ENCODE data around the gene CACNA1D. TPM values are rescaled to one million over a fixed set of nuclear protein-coding genes. Genes with fewer than 3 reads are reported as not detected.

Gene CACNA1D
- total RNA-seq, 8 experiments from 2014 or later = 1.2 to 15.3 (median 5.9) TPM

- 0 to 100% (median 80%) methylated on average over 1 of the region's 5 CpGs; no CpG with 5 or more reads in 3 of the 10 experiments for WGBS, 10 experiments
- H3K27ac ChIP-seq = no peak overlapping the region
- ATAC-seq (replicated peaks in 6 of 8) = peak in 3 of 8 experiments; percentile 43 to 75 (median 70)
- in situ Hi-C loops (cut with MboI; ENCODE audit: low pct_unique_long_range_greater_than_20kb in 2 of 9, low sequenced_read_pairs in 9 of 9, unreplicated experiment in 9 of 9) = no loop called here
- peaks cover 0 to 5% of the 10 kb centered on the region in 2 donors for H3K4me1 ChIP-seq (replicated peaks in 1 of 2)
- no peak overlapping the region for H3K4me3 ChIP-seq
These were observed 281.4 kb downstream of the CACNA1D start for GRCh38 chr3:53775834-53776251.

DNA sequence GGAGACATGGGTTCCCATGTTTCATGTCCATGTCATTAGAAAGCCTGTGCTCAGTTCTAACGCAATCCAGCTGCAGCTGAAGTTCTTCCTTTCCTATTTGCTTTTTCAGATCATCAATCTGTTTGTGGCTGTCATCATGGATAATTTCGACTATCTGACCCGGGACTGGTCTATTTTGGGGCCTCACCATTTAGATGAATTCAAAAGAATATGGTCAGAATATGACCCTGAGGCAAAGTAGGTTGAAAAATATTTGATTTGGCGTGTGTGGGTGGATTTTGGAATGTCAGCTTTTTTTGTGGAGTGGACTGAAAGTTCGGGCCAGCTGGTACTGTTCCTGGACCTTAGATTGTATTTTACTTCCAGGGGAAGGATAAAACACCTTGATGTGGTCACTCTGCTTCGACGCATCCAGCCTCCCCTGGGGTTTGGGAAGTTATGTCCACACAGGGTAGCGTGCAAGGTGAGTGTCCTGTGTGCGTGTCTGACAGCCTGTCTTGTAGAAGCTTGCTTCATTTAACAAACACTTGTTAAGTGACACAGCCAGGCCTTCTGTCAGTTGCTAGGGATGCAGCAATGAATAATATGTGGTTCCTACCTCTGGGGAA is 282.2 kb downstream of the CACNA1D start:
- in situ Hi-C loops (cut with MboI; ENCODE audit: low pct_unique_long_range_greater_than_20kb in 2 of 9, low sequenced_read_pairs in 9 of 9, unreplicated experiment in 9 of 9) = no loop called here
- peak in 3 of 8 experiments; percentile 10 to 29 (median 28) for ATAC-seq (replicated peaks in 6 of 8)
- WGBS, 10 experiments = 0 to 91% (median 67%) methylated on average over 2 to 8 of the region's 9 CpGs
- Histone ChIP-seq H3K4me3 (no peak overlapping the region), H3K27ac (no peak overlapping the region), H3K4me1 (replicated peaks in 1 of 2) (peaks cover 0 to 5% of the 10 kb centered on the region in 2 donors)

DNA sequence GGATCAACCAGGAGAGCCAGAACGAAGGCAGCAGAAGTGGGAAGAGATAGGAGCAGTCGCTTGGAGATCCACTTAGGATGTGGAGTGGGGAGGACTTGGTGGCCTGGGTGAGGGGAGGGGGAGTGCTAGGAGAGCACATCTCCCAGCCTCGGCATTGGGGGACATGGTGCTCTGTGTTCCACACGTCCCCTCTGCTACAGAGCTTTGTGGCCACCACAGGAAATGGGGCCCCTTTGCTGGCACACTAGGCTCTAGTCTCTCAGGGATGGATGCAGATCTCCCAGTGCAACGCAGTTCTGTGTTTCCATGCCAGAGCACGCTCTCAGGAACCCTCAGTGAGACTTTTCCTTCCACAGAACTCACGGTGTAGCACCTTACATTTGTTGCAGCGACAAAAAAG is 283.1 kb downstream of the CACNA1D start:
- 80 to 100% (median 87%) methylated on average over 1 to 6 of the region's 8 CpGs; no CpG with 5 or more reads in 4 of the 10 experiments for WGBS, 10 experiments
- H3K4me3 ChIP-seq = no peak overlapping the region
- H3K4me1 ChIP-seq (replicated peaks in 1 of 2) = peaks cover 0 to 5% of the 10 kb centered on the region in 2 donors
- ATAC-seq (replicated peaks in 6 of 8) = no peak
- H3K27ac ChIP-seq = no peak overlapping the region
- in situ Hi-C loops (cut with MboI; ENCODE audit: low pct_unique_long_range_greater_than_20kb in 2 of 9, low sequenced_read_pairs in 9 of 9, unreplicated experiment in 9 of 9) = no loop called here

DNA sequence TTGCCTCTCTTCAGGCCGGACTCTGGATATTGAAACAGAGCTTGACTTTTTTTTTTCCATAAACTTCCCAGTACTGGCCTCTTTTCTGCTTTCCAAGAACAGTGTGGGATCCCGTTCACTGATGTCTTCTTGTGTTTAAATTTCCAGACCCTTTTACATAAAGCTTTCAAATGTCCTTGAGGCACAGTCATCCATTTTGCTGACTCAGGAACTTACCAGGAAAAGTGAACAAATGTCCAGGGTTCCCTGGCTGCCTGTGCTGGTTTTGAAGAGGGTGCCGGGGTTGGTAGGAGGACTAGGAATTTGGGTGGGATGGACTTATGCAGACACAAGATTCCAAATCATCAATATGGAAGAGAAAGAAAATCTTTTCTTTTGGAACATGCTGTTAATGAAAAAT is 283.7 kb downstream of the CACNA1D start:
- H3K4me3 ChIP-seq = no peak overlapping the region
- ATAC-seq (replicated peaks in 6 of 8) = no peak
- peaks cover 0 to 5% of the 10 kb centered on the region in 2 donors for H3K4me1 ChIP-seq (replicated peaks in 1 of 2)
- no peak overlapping the region for H3K27ac ChIP-seq
- WGBS, 10 experiments = 54 to 100% (median 73%) methylated on average over 1 to 3 of the region's 3 CpGs
- in situ Hi-C loops (cut with MboI; ENCODE audit: low pct_unique_long_range_greater_than_20kb in 2 of 9, low sequenced_read_pairs in 9 of 9, unreplicated experiment in 9 of 9) = no loop called here

- WGBS, 10 experiments = 33 to 89% (median 59%) methylated on average over 1 to 4 of the region's 4 CpGs; no CpG with 5 or more reads in 2 of the 10 experiments
- in situ Hi-C loops (cut with MboI; ENCODE audit: low pct_unique_long_range_greater_than_20kb in 2 of 9, low sequenced_read_pairs in 9 of 9, unreplicated experiment in 9 of 9) = no loop called here
- ATAC-seq (replicated peaks in 6 of 8) = no peak
- Histone ChIP-seq H3K27ac (no peak overlapping the region), H3K4me1 (replicated peaks in 1 of 2) (peaks cover 0 to 5% of the 10 kb centered on the region in 2 donors), H3K4me3 (no peak overlapping the region)
These were observed 285.8 kb downstream of the CACNA1D start for GRCh38 chr3:53780171-53780570.

GRCh38 chr3:53780806-53781205 is 286.4 kb downstream of the CACNA1D start:
- WGBS, 10 experiments = 30 to 100% (median 78%) methylated on average over 1 to 2 of the region's 2 CpGs; no CpG with 5 or more reads in 1 of the 10 experiments
- peaks cover 0 to 5% of the 10 kb centered on the region in 2 donors for H3K4me1 ChIP-seq (replicated peaks in 1 of 2)

DNA sequence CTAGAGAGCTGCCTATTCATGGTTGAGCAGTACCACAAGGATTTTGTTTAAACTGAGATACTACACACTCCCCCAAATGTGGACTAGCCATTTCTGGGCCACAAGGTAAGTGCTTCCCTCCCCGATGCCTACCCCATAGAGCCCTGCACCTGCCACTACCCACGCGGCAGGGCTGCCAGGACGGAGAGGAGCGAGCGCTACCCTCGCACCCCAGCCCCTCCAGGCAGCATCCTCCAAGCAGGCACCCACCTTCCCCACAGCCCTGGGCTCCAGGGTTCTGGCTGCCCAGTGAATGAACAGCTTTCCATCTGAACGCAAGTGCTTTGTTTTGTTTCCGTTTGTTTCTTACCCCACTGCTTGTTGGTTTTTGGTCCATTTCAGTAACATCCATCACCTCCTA is 292.6 kb downstream of the CACNA1D start:
- in situ Hi-C loops (cut with MboI; ENCODE audit: low pct_unique_long_range_greater_than_20kb in 2 of 9, low sequenced_read_pairs in 9 of 9, unreplicated experiment in 9 of 9) = no loop called here
- WGBS, 10 experiments = 0 to 85% methylated on average over 1 to 5 of the region's 9 CpGs; no CpG with 5 or more reads in 8 of the 10 experiments
- no peak overlapping the region for H3K4me3 ChIP-seq
- no peak overlapping the region for H3K27ac ChIP-seq
- no peak for ATAC-seq (replicated peaks in 6 of 8)
- no peaks in the 10 kb centered on the region for H3K4me1 ChIP-seq (replicated peaks in 1 of 2)

More at GRCh38 chr3:53780806-53781205, 286.4 kb downstream of the CACNA1D start:
- H3K4me3 ChIP-seq = no peak overlapping the region
- ATAC-seq (replicated peaks in 6 of 8) = no peak
- in situ Hi-C loops (cut with MboI; ENCODE audit: low pct_unique_long_range_greater_than_20kb in 2 of 9, low sequenced_read_pairs in 9 of 9, unreplicated experiment in 9 of 9) = no loop called here
- no peak overlapping the region for H3K27ac ChIP-seq

GRCh38 chr3:53788038-53788437 is 293.6 kb downstream of the CACNA1D start:
- no peak for ATAC-seq (replicated peaks in 6 of 8)
- no peaks in the 10 kb centered on the region for H3K4me1 ChIP-seq (replicated peaks in 1 of 2)
- in situ Hi-C loops (cut with MboI; ENCODE audit: low pct_unique_long_range_greater_than_20kb in 2 of 9, low sequenced_read_pairs in 9 of 9, unreplicated experiment in 9 of 9) = no loop called here
- H3K4me3 ChIP-seq = no peak overlapping the region
- H3K27ac ChIP-seq = no peak overlapping the region
- 42 to 100% (median 70%) methylated on average over 1 to 5 of the region's 5 CpGs; no CpG with 5 or more reads in 5 of the 10 experiments for WGBS, 10 experiments

DNA sequence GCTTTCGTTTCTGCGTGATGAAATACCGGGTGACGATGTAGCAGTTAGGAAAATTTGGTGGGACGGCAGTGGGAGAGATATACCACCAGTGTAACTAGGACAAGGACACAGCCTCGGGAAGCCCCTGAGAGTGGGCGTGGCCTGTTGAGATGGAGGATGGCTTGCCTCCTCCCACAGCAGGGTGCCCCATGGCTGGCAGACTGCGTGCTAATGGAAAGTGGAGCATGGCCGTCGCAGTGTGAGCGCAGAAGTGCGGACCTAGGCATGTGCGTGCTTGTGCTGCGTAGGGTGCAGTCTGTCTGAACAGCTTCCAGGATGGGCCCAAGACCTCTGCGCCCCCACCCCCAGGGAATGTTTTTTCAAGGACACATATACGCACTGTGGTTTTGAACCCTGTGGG is 295.0 kb downstream of the CACNA1D start:
- no peak overlapping the region for H3K4me3 ChIP-seq
- in situ Hi-C loops (cut with MboI; ENCODE audit: low pct_unique_long_range_greater_than_20kb in 2 of 9, low sequenced_read_pairs in 9 of 9, unreplicated experiment in 9 of 9) = no loop called here
- H3K4me1 ChIP-seq (replicated peaks in 1 of 2) = no peaks in the 10 kb centered on the region
- no peak overlapping the region for H3K27ac ChIP-seq
- peak in 3 of 8 experiments; percentile 28 to 67 (median 41) for ATAC-seq (replicated peaks in 6 of 8)
- 45 to 100% (median 85%) methylated on average over 2 to 11 of the region's 16 CpGs; no CpG with 5 or more reads in 1 of the 10 experiments for WGBS, 10 experiments

GRCh38 chr3:53790470-53790869 is 296.1 kb downstream of the CACNA1D start:
- no peak for ATAC-seq (replicated peaks in 6 of 8)
- no peak overlapping the region for H3K27ac ChIP-seq
- WGBS, 10 experiments = 60 to 100% (median 96%) methylated on average over 1 to 5 of the region's 5 CpGs; no CpG with 5 or more reads in 3 of the 10 experiments
- H3K4me1 ChIP-seq (replicated peaks in 1 of 2) = no peaks in the 10 kb centered on the region
- in situ Hi-C loops (cut with MboI; ENCODE audit: low pct_unique_long_range_greater_than_20kb in 2 of 9, low sequenced_read_pairs in 9 of 9, unreplicated experiment in 9 of 9) = no loop called here
- H3K4me3 ChIP-seq = no peak overlapping the region

- Histone ChIP-seq H3K4me1 (replicated peaks in 1 of 2) (no peaks in the 10 kb centered on the region), H3K27ac (no peak overlapping the region), H3K4me3 (no peak overlapping the region)
- 50 to 100% (median 86%) methylated on average over 1 to 6 of the region's 7 CpGs; no CpG with 5 or more reads in 1 of the 10 experiments for WGBS, 10 experiments
- ATAC-seq (replicated peaks in 6 of 8) = no peak
- in situ Hi-C loops (cut with MboI; ENCODE audit: low pct_unique_long_range_greater_than_20kb in 2 of 9, low sequenced_read_pairs in 9 of 9, unreplicated experiment in 9 of 9) = no loop called here
These were observed 296.9 kb downstream of the CACNA1D start for GRCh38 chr3:53791317-53791716.

DNA sequence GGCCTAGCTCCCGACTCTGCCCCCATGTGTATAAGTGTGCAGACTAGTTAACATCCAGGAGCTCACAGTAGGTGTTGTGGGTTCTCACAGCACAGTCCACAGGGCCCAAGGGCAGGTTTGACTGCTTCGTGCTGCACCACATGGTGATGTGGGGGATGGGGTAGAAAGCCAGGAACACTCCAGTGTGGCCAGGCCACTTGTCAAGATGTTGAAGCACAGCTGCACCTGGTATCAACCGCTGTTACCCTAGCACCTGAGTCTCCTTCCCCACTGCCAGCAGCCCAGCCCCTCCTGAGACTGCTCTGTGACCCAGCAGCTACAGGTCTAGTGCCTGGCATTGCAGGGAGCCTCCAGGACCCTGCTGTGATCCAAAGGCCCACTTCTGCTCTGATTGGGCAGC is 298.5 kb downstream of the CACNA1D start:
- ATAC-seq (replicated peaks in 6 of 8) = no peak
- H3K27ac ChIP-seq = no peak overlapping the region
- WGBS, 10 experiments = 29 to 100% (median 66%) methylated on average over 1 to 2 of the region's 3 CpGs; no CpG with 5 or more reads in 6 of the 10 experiments
- in situ Hi-C loops (cut with MboI; ENCODE audit: low pct_unique_long_range_greater_than_20kb in 2 of 9, low sequenced_read_pairs in 9 of 9, unreplicated experiment in 9 of 9) = no loop called here
- no peak overlapping the region for H3K4me3 ChIP-seq
- H3K4me1 ChIP-seq (replicated peaks in 1 of 2) = peaks cover 0 to 4% of the 10 kb centered on the region in 2 donors

DNA sequence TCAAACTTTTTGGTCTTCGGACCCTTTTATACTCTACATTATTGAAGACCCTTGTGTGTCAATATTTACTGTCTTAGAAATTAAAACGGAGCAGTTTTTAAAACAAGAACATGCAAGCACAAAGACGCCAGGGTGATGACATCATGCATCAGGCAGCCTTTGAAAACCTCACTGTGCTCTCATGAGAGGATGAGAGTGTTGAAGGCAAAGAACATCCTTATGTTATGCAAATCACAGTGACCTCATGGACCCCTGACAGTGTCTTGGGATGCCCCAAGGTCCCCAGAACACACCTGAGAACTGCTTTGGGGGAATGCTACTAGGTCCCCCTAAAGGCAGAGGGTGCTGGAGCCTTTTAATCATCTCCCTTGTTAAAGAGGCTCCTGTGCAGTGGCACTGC is 300.2 kb downstream of the CACNA1D start:
- in situ Hi-C loops (cut with MboI; ENCODE audit: low pct_unique_long_range_greater_than_20kb in 2 of 9, low sequenced_read_pairs in 9 of 9, unreplicated experiment in 9 of 9) = no loop called here
- Histone ChIP-seq H3K27ac (no peak overlapping the region), H3K4me3 (no peak overlapping the region), H3K4me1 (replicated peaks in 1 of 2) (peaks cover 0 to 4% of the 10 kb centered on the region in 2 donors)
- peak in 4 of 8 experiments; percentile 20 to 52 (median 42) for ATAC-seq (replicated peaks in 6 of 8)
- 7 to 80% (median 55%) methylated on average over 2 to 3 of the region's 3 CpGs; no CpG with 5 or more reads in 2 of the 10 experiments for WGBS, 10 experiments

GRCh38 chr3:53795176-53795575 is 300.8 kb downstream of the CACNA1D start:
- 0 to 100% (median 16%) methylated on average over 1 to 2 of the region's 3 CpGs; no CpG with 5 or more reads in 4 of the 10 experiments for WGBS, 10 experiments
- no peak for ATAC-seq (replicated peaks in 6 of 8)

More at GRCh38 chr3:53795176-53795575, 300.8 kb downstream of the CACNA1D start:
- Histone ChIP-seq H3K4me3 (no peak overlapping the region), H3K4me1 (replicated peaks in 1 of 2) (peaks cover 0 to 4% of the 10 kb centered on the region in 2 donors), H3K27ac (no peak overlapping the region)
- in situ Hi-C loops (cut with MboI; ENCODE audit: low pct_unique_long_range_greater_than_20kb in 2 of 9, low sequenced_read_pairs in 9 of 9, unreplicated experiment in 9 of 9) = no loop called here

Measured in motor neuron (in vitro differentiated cells).